Hippocampal formation (tissue), 2 donors: Measurements from ENCODE around the gene NDUFV1.
"Not testable (repeated sequence)": the region's sequence is repeated elsewhere in the genome, so short reads cannot be mapped to it uniquely, and the experiment has no call there.

Source experiments
- DNase-seq, 2 donors: peaks; one replicate each; lab custom pipeline; 2025; lab: John Stamatoyannopoulos, UW

Gene NDUFV1

DNA sequence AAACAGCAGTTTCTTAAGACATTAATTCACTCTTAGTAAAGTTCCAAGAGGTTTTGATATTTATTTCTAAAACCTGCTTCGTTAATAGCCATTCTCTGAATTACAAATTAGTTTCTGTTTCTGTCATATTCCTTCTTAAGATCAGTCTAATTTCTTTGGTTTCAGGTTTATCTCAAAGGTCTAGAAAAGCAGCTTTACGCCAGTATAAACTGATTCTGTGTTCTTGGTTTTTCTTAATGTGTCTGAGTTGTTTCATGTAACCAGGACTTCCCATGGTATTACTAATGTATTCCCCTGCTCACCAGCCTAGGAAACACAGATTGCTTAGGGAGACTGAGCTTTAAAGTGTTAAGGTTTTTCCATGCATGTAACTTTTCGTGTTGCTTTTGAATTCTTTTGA is 50.6 kb downstream of the NDUFV1 start:
- DNase-seq = no peak

DNA sequence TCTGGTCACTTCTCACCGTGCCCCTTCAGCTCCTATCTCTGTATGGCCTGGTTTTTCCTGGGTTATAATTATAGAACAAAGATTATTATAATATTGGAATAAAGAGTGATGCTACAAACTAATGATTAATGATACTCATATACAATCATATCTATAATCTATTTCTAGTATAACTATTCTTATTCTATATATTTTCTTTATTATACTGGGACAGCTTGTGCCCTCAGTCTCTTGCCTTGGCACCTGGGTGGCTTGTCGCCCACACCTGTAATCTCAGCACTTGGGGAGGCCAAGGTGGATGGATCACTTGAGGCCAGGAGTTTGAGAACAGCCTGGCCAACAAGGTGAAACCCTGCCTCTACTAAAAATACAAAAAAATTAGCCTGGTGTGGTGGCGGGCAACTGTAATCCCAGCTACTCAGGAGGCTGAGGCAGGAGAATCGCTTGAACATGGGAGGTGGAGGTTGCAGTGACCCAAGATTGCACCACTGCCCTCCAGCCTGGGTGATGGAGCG is 53.0 kb downstream of the NDUFV1 start:
- not testable (repeated sequence) for DNase-seq

DNA sequence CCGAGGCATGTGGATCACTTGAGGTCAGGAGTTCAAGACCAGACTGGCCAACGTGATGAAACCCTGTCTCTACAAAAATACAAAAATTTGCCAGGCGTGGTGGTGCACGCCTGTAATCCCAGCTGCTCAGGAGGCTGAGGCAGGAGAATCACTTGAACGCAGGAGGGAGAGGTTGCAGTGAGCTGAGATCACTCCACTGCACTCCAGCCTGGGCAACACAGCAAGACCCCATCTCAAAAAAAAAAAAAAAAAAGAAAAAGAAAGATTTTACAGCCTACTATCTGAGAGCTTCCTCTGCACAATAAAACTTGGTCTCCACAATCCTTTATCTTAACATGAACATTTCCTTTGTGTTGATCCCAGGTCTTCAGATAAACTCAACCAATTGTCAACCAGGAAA is 54.0 kb downstream of the NDUFV1 start:
- not testable (repeated sequence) for DNase-seq
